Mesenchymal stem cell (in vitro differentiated cells and primary cell): ENCODE measurements around the gene ITGB7.

Source experiments
- DNase-seq: peaks from one replicate; pipeline ENCODE4 v3.0.0-alpha.2; 2013
- H2AFZ ChIP-seq: one replicate; pipeline ENCODE4 v1.6.1; 2013; ENCODE audit warnings: low read depth, mild to moderate bottlenecking, control low read depth, inconsistent platforms, low read length, moderate library complexity
- H2AK5ac ChIP-seq: 2 replicates; pipeline ENCODE4 v1.6.1; 2013; ENCODE audit warnings: low read length, moderate library complexity, mild to moderate bottlenecking, inconsistent platforms; ENCODE audit not compliant: severe bottlenecking
- H2BK120ac ChIP-seq: one replicate; pipeline ENCODE4 v1.6.1; 2013; ENCODE audit warnings: low read depth, mild to moderate bottlenecking, inconsistent platforms, low read length, moderate library complexity
- H2BK12ac ChIP-seq, 2 experiments: one replicate each; pipeline ENCODE4 v1.6.1; 2013; ENCODE audit warnings: inconsistent platforms in 2 of 2, low read length in 2 of 2, mild to moderate bottlenecking in 2 of 2, moderate library complexity in 2 of 2, control low read depth in 1 of 2
- H2BK15ac ChIP-seq: one replicate; pipeline ENCODE4 v1.6.1; 2013; ENCODE audit warnings: mild to moderate bottlenecking, low read depth, inconsistent platforms; ENCODE audit not compliant: poor library complexity, severe bottlenecking
- H2BK5ac ChIP-seq: 2 replicates; pipeline ENCODE4 v1.6.1; 2013; ENCODE audit warnings: low read depth, mild to moderate bottlenecking, low read length, control low read depth, inconsistent platforms; ENCODE audit not compliant: poor library complexity, severe bottlenecking
- H3K14ac ChIP-seq, 2 experiments: one replicate each; pipeline ENCODE4 v1.6.1; 2013; ENCODE audit warnings: inconsistent platforms in 2 of 2, low read length in 2 of 2, control low read depth in 1 of 2, mild to moderate bottlenecking in 1 of 2, moderate library complexity in 1 of 2
- H3K18ac ChIP-seq, 2 experiments: one replicate each; pipeline ENCODE4 v1.6.1; 2013; ENCODE audit warnings: inconsistent platforms in 2 of 2, low read length in 2 of 2, control low read depth in 1 of 2, low read depth in 1 of 2, mild to moderate bottlenecking in 1 of 2
- H3K23ac ChIP-seq, 2 experiments: one replicate each; pipeline ENCODE4 v1.6.1; 2013; ENCODE audit warnings: inconsistent platforms in 2 of 2, low read length in 2 of 2, mild to moderate bottlenecking in 2 of 2, moderate library complexity in 2 of 2, control low read depth in 1 of 2
- H3K27ac ChIP-seq: 2 replicates; pipeline ENCODE4 v1.5.1; 2013; ENCODE audit warnings: mild to moderate bottlenecking, moderate library complexity, low read length, control low read depth, inconsistent platforms; ENCODE audit not compliant: poor library complexity, severe bottlenecking
- H3K27me3 ChIP-seq, 2 experiments: 2 replicates each; pipeline versions ENCODE4 v1.6.1 to v1.7.0; 2013; ENCODE audit warnings: low read length in 2 of 2, mild to moderate bottlenecking in 2 of 2, moderate library complexity in 2 of 2, control low read depth in 1 of 2, inconsistent platforms in 1 of 2; ENCODE audit not compliant: control insufficient read depth in 1 of 2, insufficient read depth in 1 of 2
- H3K36me3 ChIP-seq, 2 experiments: 2 replicates each; pipeline versions ENCODE4 v1.6.1 to v1.7.0; 2013; ENCODE audit warnings: low read length in 2 of 2, control low read depth in 1 of 2, inconsistent platforms in 1 of 2, low read depth in 1 of 2, mild to moderate bottlenecking in 1 of 2; ENCODE audit not compliant: insufficient read depth in 2 of 2, control insufficient read depth in 1 of 2
- H3K4ac ChIP-seq, 2 experiments: one replicate each; pipeline ENCODE4 v1.6.1; 2013; ENCODE audit warnings: inconsistent platforms in 2 of 2, low read length in 2 of 2, mild to moderate bottlenecking in 2 of 2, moderate library complexity in 2 of 2, control low read depth in 1 of 2, low read depth in 1 of 2
- H3K4me1 ChIP-seq: 2 replicates; pipeline ENCODE4 v1.6.1; 2013; ENCODE audit warnings: low read depth, low read length, control low read depth; ENCODE audit not compliant: control insufficient read depth, insufficient read depth
- H3K4me2 ChIP-seq: 2 replicates; pipeline ENCODE4 v1.6.1; 2013; ENCODE audit warnings: low read length, mild to moderate bottlenecking, inconsistent platforms; ENCODE audit not compliant: poor library complexity, severe bottlenecking
- H3K4me3 ChIP-seq, 2 experiments: 2 replicates each; pipeline versions ENCODE4 v1.5.1 to v1.7.0; 2013; ENCODE audit warnings: low read length in 2 of 2, mild to moderate bottlenecking in 2 of 2, control low read depth in 1 of 2, low read depth in 1 of 2; ENCODE audit not compliant: insufficient read depth in 1 of 2
- H3K79me1 ChIP-seq: replicated peaks from 2 replicates; pipeline ENCODE4 v1.6.1; 2013; ENCODE audit warnings: mild to moderate bottlenecking, control low read depth, low read length, inconsistent platforms; ENCODE audit not compliant: poor library complexity, severe bottlenecking
- H3K9ac ChIP-seq: 2 replicates; pipeline ENCODE4 v1.7.0; 2013; ENCODE audit warnings: mild to moderate bottlenecking, low read length, moderate library complexity
- H3K9me3 ChIP-seq: 2 replicates; pipeline ENCODE4 v1.7.0; 2013; ENCODE audit warnings: mild to moderate bottlenecking, low read length; ENCODE audit not compliant: control insufficient read depth
- H4K8ac ChIP-seq: one replicate; pipeline ENCODE4 v1.6.1; 2013; ENCODE audit warnings: inconsistent platforms, mild to moderate bottlenecking, low read length, moderate library complexity
- H4K91ac ChIP-seq: one replicate; pipeline ENCODE4 v1.6.1; 2013; ENCODE audit warnings: mild to moderate bottlenecking, low read length, inconsistent platforms
- WGBS: methylation state at CpG from one replicate; pipeline ENCODE4 v1.1.7; 2013; ENCODE audit warnings: mixed read lengths; 5-methylcytosine and 5-hydroxymethylcytosine counted together

The ITGB7 gene

GRCh38 chr12:53219956-53220693 is 13.1 kb upstream of the ITGB7 start:
- peak overlapping the region; percentile 54 for H2BK15ac ChIP-seq
- H3K27ac ChIP-seq, result peak overlapping the region; percentile 52
- peaks cover 11% of the 10 kb centered on the region for H3K79me1 ChIP-seq
- H3K9me3 ChIP-seq, result no peaks in the 10 kb centered on the region
- no peaks in the 10 kb centered on the region for H3K27me3 ChIP-seq
- H4K8ac ChIP-seq, result peak overlapping the region; percentile 50
- H2BK12ac ChIP-seq, result peak overlapping the region in 1 of 2 experiments; percentile 17
- no peak overlapping the region for H2AK5ac ChIP-seq
- H3K23ac ChIP-seq, result no peak overlapping the region
- H3K18ac ChIP-seq, result peak overlapping the region; percentile 6 to 37
- H3K9ac ChIP-seq, result peak overlapping the region; percentile 91
- H2AFZ ChIP-seq, result no peak overlapping the region
- H3K4me3 ChIP-seq, result peak overlapping the region; percentile 49 to 87
- under 1% methylated on average over 47 of the region's 53 CpGs for WGBS
- peak; percentile 91 for DNase-seq
- no peak overlapping the region for H3K14ac ChIP-seq
- H2BK120ac ChIP-seq, result peak overlapping the region; percentile 62
- H2BK5ac ChIP-seq, result no peak overlapping the region
- H3K4me2 ChIP-seq, result peak overlapping the region; percentile 64
- H4K91ac ChIP-seq, result peak overlapping the region; percentile 71
- peaks cover 37% of the 10 kb centered on the region for H3K4me1 ChIP-seq
- H3K36me3 ChIP-seq, result peaks cover 6 to 10% of the 10 kb centered on the region in 2 experiments
- H3K4ac ChIP-seq, result peak overlapping the region; percentile 0 to 15

- WGBS, result under 1% methylated on average over 27 of the region's 27 CpGs
- H4K8ac ChIP-seq, result peak overlapping the region; percentile 27
These were observed 12.4 kb upstream of the ITGB7 start for GRCh38 chr12:53219292-53219955.

GRCh38 chr12:53218551-53219291 is 11.7 kb upstream of the ITGB7 start:
- H2BK5ac ChIP-seq, result no peak overlapping the region
- WGBS, result 6% methylated on average over 19 of the region's 30 CpGs
- no peak overlapping the region for H2BK12ac ChIP-seq
- H3K23ac ChIP-seq, result no peak overlapping the region
- peaks cover 30% of the 10 kb centered on the region for H3K4me1 ChIP-seq
- peak overlapping the region in 1 of 2 experiments; percentile 16 for H3K18ac ChIP-seq
- peaks cover 21 to 23% of the 10 kb centered on the region in 2 experiments for H3K36me3 ChIP-seq
- H3K27me3 ChIP-seq, result no peaks in the 10 kb centered on the region
- peak overlapping the region; percentile 69 to 71 for H3K4ac ChIP-seq
- no peak overlapping the region for H2AK5ac ChIP-seq
- no peak overlapping the region for H3K27ac ChIP-seq
- H4K91ac ChIP-seq, result peak overlapping the region; percentile 40
- no peaks in the 10 kb centered on the region for H3K9me3 ChIP-seq
- no peak overlapping the region for H3K14ac ChIP-seq
- H3K4me3 ChIP-seq, result peak overlapping the region in 1 of 2 experiments; percentile 87
- H3K79me1 ChIP-seq, result peaks cover 11% of the 10 kb centered on the region
- H2BK120ac ChIP-seq, result peak overlapping the region; percentile 9
- H2AFZ ChIP-seq, result no peak overlapping the region
- H2BK15ac ChIP-seq, result no peak overlapping the region
- peak overlapping the region; percentile 91 for H3K9ac ChIP-seq
- H4K8ac ChIP-seq, result peak overlapping the region; percentile 56
- peak overlapping the region; percentile 64 for H3K4me2 ChIP-seq
- DNase-seq, result no peak

More at GRCh38 chr12:53219292-53219955, 12.4 kb upstream of the ITGB7 start:
- Histone ChIP-seq H3K18ac (peak overlapping the region; percentile 41 to 59), H2BK15ac (peak overlapping the region; percentile 54), H3K27me3 (no peaks in the 10 kb centered on the region), H4K91ac (peak overlapping the region; percentile 97), H3K36me3 (peaks cover 13 to 16% of the 10 kb centered on the region in 2 experiments), H3K14ac (peak overlapping the region in 1 of 2 experiments; percentile 14), H3K4me3 (peak overlapping the region; percentile 49 to 87), H2AK5ac (no peak overlapping the region), H3K4ac (peak overlapping the region; percentile 15 to 33), H2BK120ac (no peak overlapping the region), H2BK5ac (no peak overlapping the region), H3K4me1 (peaks cover 34% of the 10 kb centered on the region), H3K27ac (no peak overlapping the region), H3K4me2 (peak overlapping the region; percentile 64), H2AFZ (no peak overlapping the region), H3K23ac (peak overlapping the region in 1 of 2 experiments; percentile 8), H3K79me1 (peaks cover 11% of the 10 kb centered on the region), H2BK12ac (peak overlapping the region; percentile 19 to 28), H3K9me3 (no peaks in the 10 kb centered on the region), H3K9ac (peak overlapping the region; percentile 91)
- DNase-seq, result peak; percentile 88
